Liver (tissue), 9 donors: ENCODE data around the gene MKS1. TPM values are rescaled to one million over a fixed set of nuclear protein-coding genes. Genes with fewer than 3 reads are reported as not detected.

Experiments
- DNase-seq: peaks from one replicate; pipeline ENCODE4 v3.0.0-alpha.2; 2017; ENCODE audit warnings: low spot score
- H3K27ac ChIP-seq, 2 donors: one replicate each; pipeline ENCODE4 v1.7.0; 2013; ENCODE audit warnings: inconsistent platforms in 2 of 2, low read length in 2 of 2, control low read depth in 1 of 2, low read depth in 1 of 2, mild to moderate bottlenecking in 1 of 2
- H3K27me3 ChIP-seq, 4 donors: one replicate each; pipeline versions ENCODE4 v1.6.1 to v1.7.0; 2013; ENCODE audit warnings: low read length in 3 of 4, inconsistent platforms in 1 of 4, mild to moderate bottlenecking in 1 of 4, moderate library complexity in 1 of 4; ENCODE audit not compliant: control insufficient read depth in 4 of 4, insufficient read depth in 4 of 4
- H3K36me3 ChIP-seq, 4 donors: one replicate each; pipeline versions ENCODE4 v1.6.1 to v1.7.0; 2013; ENCODE audit warnings: low read length in 3 of 4, mild to moderate bottlenecking in 3 of 4, low read depth in 1 of 4, moderate library complexity in 1 of 4; ENCODE audit not compliant: control insufficient read depth in 4 of 4, insufficient read depth in 3 of 4
- H3K4me1 ChIP-seq, 4 donors: one replicate each; pipeline versions ENCODE4 v1.6.1 to v1.7.0; 2013; ENCODE audit warnings: low read length in 3 of 4, mild to moderate bottlenecking in 3 of 4, moderate library complexity in 1 of 4; ENCODE audit not compliant: control insufficient read depth in 4 of 4, insufficient read depth in 4 of 4
- H3K4me3 ChIP-seq, 3 donors: one replicate each; pipeline versions ENCODE4 v1.6.1 to v1.7.0; 2013; ENCODE audit warnings: low read length in 3 of 3, control low read depth in 1 of 3, low read depth in 1 of 3, mild to moderate bottlenecking in 1 of 3
- H3K9ac ChIP-seq, 2 donors: one replicate each; pipeline ENCODE4 v1.7.0; 2013; ENCODE audit warnings: low read length in 2 of 2, mild to moderate bottlenecking in 2 of 2, moderate library complexity in 2 of 2, control low read depth in 1 of 2, low read depth in 1 of 2
- H3K9me3 ChIP-seq, 4 donors: one replicate each; pipeline versions ENCODE4 v1.6.1 to v1.7.0; 2013; ENCODE audit warnings: low read length in 3 of 4; ENCODE audit not compliant: control insufficient read depth in 4 of 4
- ATF3 ChIP-seq: IDR thresholded peaks from 2 replicates; pipeline ENCODE4 v1.6.1; 2016; ENCODE audit warnings: antibody characterized with exemption
- CTCF ChIP-seq: fragments of 150-350 bp; IDR thresholded peaks from 2 replicates; pipeline ENCODE4 v1.5.1; 2017; ENCODE audit warnings: improper control_type of control experiment, low read depth, low read length; ENCODE audit not compliant: missing input control
- EGR1 ChIP-seq, 2 donors: IDR thresholded peaks; 2 replicates each; pipeline ENCODE4 v1.6.1; 2016 to 2018; ENCODE audit warnings: antibody characterized with exemption in 2 of 2, low read depth in 2 of 2
- FOXA1 ChIP-seq: IDR thresholded peaks from 2 replicates; pipeline ENCODE4 v1.6.1; 2016; ENCODE audit warnings: antibody characterized with exemption
- FOXA2 ChIP-seq: IDR thresholded peaks from 2 replicates; pipeline ENCODE4 v1.6.1; 2016; ENCODE audit warnings: antibody characterized with exemption
- GABPA ChIP-seq, 2 donors: IDR thresholded peaks in 1 of 2; conservative IDR thresholded peaks in 1 of 2; 2 replicates each; pipeline ENCODE4 v1.6.1; 2016; ENCODE audit warnings: antibody characterized with exemption in 2 of 2, mild to moderate bottlenecking in 1 of 2, moderate library complexity in 1 of 2
- HNF4A ChIP-seq, 2 donors: conservative IDR thresholded peaks; 2 replicates each; pipeline ENCODE4 v1.6.1; 2016; ENCODE audit warnings: antibody characterized with exemption in 2 of 2, mild to moderate bottlenecking in 2 of 2
- HNF4G ChIP-seq: IDR thresholded peaks from 2 replicates; pipeline ENCODE4 v1.6.1; 2016; ENCODE audit warnings: antibody characterized with exemption
- JUND ChIP-seq, 2 donors: IDR thresholded peaks; 2 replicates each; pipeline ENCODE4 v1.6.1; 2016; ENCODE audit warnings: antibody characterized with exemption in 2 of 2
- MAX ChIP-seq: IDR thresholded peaks from 2 replicates; pipeline ENCODE4 v1.6.1; 2016; ENCODE audit warnings: antibody characterized with exemption
- NR2F2 ChIP-seq: IDR thresholded peaks from 2 replicates; pipeline ENCODE4 v1.6.1; 2016; ENCODE audit warnings: antibody characterized with exemption
- RAD21 ChIP-seq, 2 donors: IDR thresholded peaks; 2 replicates each; pipeline ENCODE4 v1.6.1; 2016; ENCODE audit warnings: antibody characterized with exemption in 2 of 2, mild to moderate bottlenecking in 2 of 2
- REST ChIP-seq: IDR thresholded peaks from 2 replicates; pipeline ENCODE4 v1.6.1; 2016; ENCODE audit warnings: antibody characterized with exemption, mild to moderate bottlenecking
- RXRA ChIP-seq, 2 donors: IDR thresholded peaks; 2 replicates each; pipeline ENCODE4 v1.6.1; 2017 to 2018; ENCODE audit warnings: antibody characterized with exemption in 2 of 2, mild to moderate bottlenecking in 1 of 2
- SP1 ChIP-seq: IDR thresholded peaks from 2 replicates; pipeline ENCODE4 v1.6.1; 2018; ENCODE audit warnings: antibody characterized with exemption, mild to moderate bottlenecking
- TAF1 ChIP-seq: conservative IDR thresholded peaks from 2 replicates; pipeline ENCODE4 v1.6.1; 2016; ENCODE audit warnings: antibody characterized with exemption, mild to moderate bottlenecking
- YY1 ChIP-seq: IDR thresholded peaks from 2 replicates; pipeline ENCODE4 v1.6.1; 2016; ENCODE audit warnings: antibody characterized with exemption, mild to moderate bottlenecking
- ZBTB33 ChIP-seq: IDR thresholded peaks from 2 replicates; pipeline ENCODE4 v1.6.1; 2016; ENCODE audit warnings: antibody characterized with exemption
- WGBS: extraction: QIAGEN DNeasy Blood & Tissue Kit; methylation state at CpG from one replicate; pipeline ENCODE4 v1.1.7; 2013; 5-methylcytosine and 5-hydroxymethylcytosine counted together
- polyA plus RNA-seq, 2 donors: library from polyadenylated mRNA; stranded (reverse) in 1 of 2; unstranded in 1 of 2; fragments of 200-250 nt in 1 of 2; fragments of >200 nt in 1 of 2; fragmentation: Nextera tagmentation in 1 of 2; extraction: Ambion mirVana in 1 of 2; gene quantifications; one replicate each; pipeline versions ENCODE4 v1.2.1 to v1.2.3, GENCODE V29; 2013 to 2015
- total RNA-seq, 2 donors: library from RNA; depleted of rRNA; stranded (reverse); fragments of >200 nt; gene quantifications; one replicate each; pipeline ENCODE4 v1.2.3, GENCODE V29; 2014
- donor health status: healthy.
- donor health status: healthy.
- donor health status: healthy.
- donor health status: healthy.
- donor health status: healthy.

MKS1 gene
- total and polyA plus RNA-seq, 4 donors = 4.4 to 7.9 (median 5.1) TPM

GRCh38 chr17:58174871-58175270 is 44.2 kb downstream of the MKS1 start:
- Histone ChIP-seq H3K9ac (no peak overlapping the region), H3K9me3 (no peaks in the 10 kb centered on the region), H3K27ac (no peak overlapping the region), H3K27me3 (peaks cover 0 to 2% (median 0%) of the 10 kb centered on the region in 4 donors), H3K4me3 (no peak overlapping the region), H3K36me3 (no peaks in the 10 kb centered on the region), H3K4me1 (no peaks in the 10 kb centered on the region)
- 45% methylated on average over 3 of the region's 3 CpGs for WGBS
- no peak for TF ChIP-seq ATF3
- TF ChIP-seq HNF4G = no peak
- no peak for TF ChIP-seq NR2F2
- no peak for TF ChIP-seq GABPA (IDR thresholded peaks at IDR 0.05 in 1 of 2, conservative IDR thresholded peaks at IDR 0.05 in 1 of 2)
- no peak for TF ChIP-seq TAF1
- no peak for TF ChIP-seq FOXA2
- TF ChIP-seq REST = no peak
- TF ChIP-seq FOXA1 = no peak
- no peak for TF ChIP-seq RAD21 (IDR thresholded peaks at IDR 0.05)
- TF ChIP-seq HNF4A (conservative IDR thresholded peaks at IDR 0.05) = no peak
- TF ChIP-seq SP1 = no peak
- TF ChIP-seq EGR1 (IDR thresholded peaks at IDR 0.05; ENCODE audit: low read depth in 2 of 2) = no peak
- TF ChIP-seq YY1 = no peak
- no peak for TF ChIP-seq ZBTB33
- TF ChIP-seq MAX = no peak
- no peak for TF ChIP-seq RXRA (IDR thresholded peaks at IDR 0.05)
- no peak for TF ChIP-seq CTCF
- TF ChIP-seq JUND (IDR thresholded peaks at IDR 0.05) = no peak
- no peak for DNase-seq
